RPMI8226 (cell line): ENCODE data around the gene DR1.
"Not testable (repeated sequence)": the region's sequence is repeated elsewhere in the genome, so short reads cannot be mapped to it uniquely, and the experiment has no call there.

Source experiments
- DNase-seq: peaks from one replicate; pipeline ENCODE4 v3.0.0-alpha.2; 2015

Gene DR1

GRCh38 chr1:93344484-93344883, 1.2 kb upstream of the DR1 start:
- DNase-seq: no peak

- no peak for DNase-seq
These were observed 648 bp upstream of the DR1 start for GRCh38 chr1:93344886-93345632.

GRCh38 chr1:93346421-93346993, 800 bp downstream of the DR1 start:
- peak; percentile 16 for DNase-seq

- no peak for DNase-seq
These were observed 1.7 kb downstream of the DR1 start for GRCh38 chr1:93347334-93347899.

- no peak for DNase-seq
These were observed 2.5 kb downstream of the DR1 start for GRCh38 chr1:93348104-93348728.

GRCh38 chr1:93349231-93350135, 3.8 kb downstream of the DR1 start:
- peak; percentile 44 for DNase-seq

- DNase-seq: no peak
These were observed 4.6 kb downstream of the DR1 start for GRCh38 chr1:93350322-93350721.

GRCh38 chr1:93350875-93351274, 5.2 kb downstream of the DR1 start:
- DNase-seq: no peak

GRCh38 chr1:93351346-93351745, 5.6 kb downstream of the DR1 start:
- not testable (repeated sequence) for DNase-seq

- no peak for DNase-seq
These were observed 6.7 kb downstream of the DR1 start for GRCh38 chr1:93352376-93352775.

GRCh38 chr1:93353286-93353685, 7.6 kb downstream of the DR1 start:
- DNase-seq: no peak

GRCh38 chr1:93354749-93355148, 9.0 kb downstream of the DR1 start:
- no peak for DNase-seq

- no peak for DNase-seq
These were observed 11.5 kb downstream of the DR1 start for GRCh38 chr1:93357242-93357641.

- no peak for DNase-seq
These were observed 12.6 kb downstream of the DR1 start for GRCh38 chr1:93358293-93358692.

- no peak for DNase-seq
These were observed 14.4 kb downstream of the DR1 start for GRCh38 chr1:93360111-93360510.

GRCh38 chr1:93362237-93362636, 16.5 kb downstream of the DR1 start:
- DNase-seq: no peak

GRCh38 chr1:93365813-93366212, 20.1 kb downstream of the DR1 start:
- DNase-seq: no peak

- DNase-seq: no peak
These were observed 24.0 kb downstream of the DR1 start for GRCh38 chr1:93369734-93370133.

- DNase-seq: no peak
These were observed 28.8 kb downstream of the DR1 start for GRCh38 chr1:93374334-93375106.

GRCh38 chr1:93384656-93385055, 38.9 kb downstream of the DR1 start:
- no peak for DNase-seq

- DNase-seq: not testable (repeated sequence)
These were observed 40.6 kb downstream of the DR1 start for GRCh38 chr1:93386268-93386667.

GRCh38 chr1:93394514-93394913, 48.8 kb downstream of the DR1 start:
- DNase-seq: no peak
